Nephron (organoid): ENCODE results near the gene PDCD4.

Experiments used
- H3K27ac Mint-ChIP-seq, 3 experiments: 2 replicates each; pipeline ENCODE4 v1.8.0; 2020; ENCODE audit warnings: mixed read lengths in 3 of 3, mild to moderate bottlenecking in 2 of 3, moderate library complexity in 1 of 3
- H3K27me3 Mint-ChIP-seq: 2 replicates; pipeline ENCODE4 v1.8.0; 2021; ENCODE audit warnings: low read depth, mild to moderate bottlenecking, moderate library complexity, mixed read lengths
- H3K36me3 Mint-ChIP-seq: 2 replicates; pipeline ENCODE4 v1.8.0; 2020; ENCODE audit warnings: low read depth, mixed read lengths
- H3K4me1 Mint-ChIP-seq: 2 replicates; pipeline ENCODE4 v1.8.0; 2020; ENCODE audit warnings: mixed read lengths
- H3K4me3 Mint-ChIP-seq, 3 experiments: 2 replicates each; pipeline ENCODE4 v1.8.0; 2020; ENCODE audit warnings: mild to moderate bottlenecking in 3 of 3, mixed read lengths in 3 of 3, moderate library complexity in 2 of 3
- H3K9me3 Mint-ChIP-seq: 2 replicates; pipeline ENCODE4 v1.8.0; 2020; ENCODE audit warnings: mixed read lengths
- CTCF ChIP-seq, 3 experiments: fragments of 200-600 bp; sonication (generic); IDR thresholded peaks; one replicate each; pipeline ENCODE4 v1.5.0; 2021; ENCODE audit warnings: antibody characterized with exemption in 3 of 3; ENCODE audit not compliant: unreplicated experiment in 3 of 3

PDCD4 gene

GRCh38 chr10:110897184-110897583 lies 25.5 kb downstream of the PDCD4 start:
- Mint-ChIP-seq H3K9me3 (no peaks in the 10 kb centered on the region), H3K27ac (no peak overlapping the region), H3K4me3 (no peak overlapping the region), H3K27me3 (no peaks in the 10 kb centered on the region), H3K36me3 (peaks cover 60% of the 10 kb centered on the region), H3K4me1 (no peaks in the 10 kb centered on the region)
- TF ChIP-seq CTCF (IDR thresholded peaks at IDR 0.05; ENCODE audit: unreplicated experiment in 3 of 3), result no peak

GRCh38 chr10:110898391-110898790 lies 26.7 kb downstream of the PDCD4 start:
- Mint-ChIP-seq H3K4me3 (no peak overlapping the region), H3K9me3 (no peaks in the 10 kb centered on the region), H3K4me1 (no peaks in the 10 kb centered on the region), H3K36me3 (peaks cover 65% of the 10 kb centered on the region), H3K27me3 (no peaks in the 10 kb centered on the region), H3K27ac (no peak overlapping the region)
- TF ChIP-seq CTCF (IDR thresholded peaks at IDR 0.05; ENCODE audit: unreplicated experiment in 3 of 3), result no peak

GRCh38 chr10:110900983-110901382 lies 29.3 kb downstream of the PDCD4 start:
- no peaks in the 10 kb centered on the region for H3K27me3 Mint-ChIP-seq
- H3K4me3 Mint-ChIP-seq, result no peak overlapping the region
- TF ChIP-seq CTCF (IDR thresholded peaks at IDR 0.05; ENCODE audit: unreplicated experiment in 3 of 3), result no peak
- H3K4me1 Mint-ChIP-seq, result no peaks in the 10 kb centered on the region
- H3K36me3 Mint-ChIP-seq, result peaks cover 61% of the 10 kb centered on the region
- H3K27ac Mint-ChIP-seq, result no peak overlapping the region
- H3K9me3 Mint-ChIP-seq, result no peaks in the 10 kb centered on the region

GRCh38 chr10:110901954-110902819 lies 30.5 kb downstream of the PDCD4 start:
- Mint-ChIP-seq H3K27ac (no peak overlapping the region), H3K4me3 (no peak overlapping the region), H3K27me3 (no peaks in the 10 kb centered on the region), H3K9me3 (no peaks in the 10 kb centered on the region), H3K4me1 (no peaks in the 10 kb centered on the region), H3K36me3 (peaks cover 55% of the 10 kb centered on the region)
- no peak for TF ChIP-seq CTCF (IDR thresholded peaks at IDR 0.05; ENCODE audit: unreplicated experiment in 3 of 3)

- H3K4me1 Mint-ChIP-seq, result peaks cover 4% of the 10 kb centered on the region
- H3K27ac Mint-ChIP-seq, result no peak overlapping the region
- H3K27me3 Mint-ChIP-seq, result no peaks in the 10 kb centered on the region
Measured at GRCh38 chr10:110903280-110904278, 31.9 kb downstream of the PDCD4 start.

More at GRCh38 chr10:110903280-110904278, 31.9 kb downstream of the PDCD4 start:
- no peak for TF ChIP-seq CTCF (IDR thresholded peaks at IDR 0.05; ENCODE audit: unreplicated experiment in 3 of 3)
- Mint-ChIP-seq H3K4me3 (no peak overlapping the region), H3K9me3 (no peaks in the 10 kb centered on the region), H3K36me3 (peaks cover 45% of the 10 kb centered on the region)
